GM18520 (cell line): ENCODE measurements around the gene CAMK1D.

Experiments used
- ATAC-seq: cut with Tn5 transposase; IDR thresholded peaks from one replicate; pipeline ENCODE4 v1.9.1; 2021; ENCODE audit not compliant: unreplicated experiment

Gene CAMK1D

DNA sequence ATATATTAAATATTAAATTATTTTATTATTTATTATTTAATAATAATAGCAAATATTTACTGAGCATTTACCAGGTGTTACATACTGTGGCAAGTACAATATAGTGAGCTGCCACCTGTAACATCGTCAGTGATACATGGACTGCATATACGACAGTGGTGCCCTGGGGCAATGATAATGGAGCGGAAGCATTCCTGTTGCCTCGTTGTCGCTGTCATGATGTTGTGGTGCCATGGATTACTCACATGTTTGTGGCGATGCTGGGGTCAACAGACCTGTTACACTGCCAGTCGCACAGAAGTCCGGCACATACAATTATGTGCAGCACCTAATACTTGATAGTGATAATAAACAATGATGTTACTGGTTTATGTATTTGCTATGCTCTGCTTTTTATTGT, 20.6 kb downstream of the CAMK1D start:
- no peak for ATAC-seq

DNA sequence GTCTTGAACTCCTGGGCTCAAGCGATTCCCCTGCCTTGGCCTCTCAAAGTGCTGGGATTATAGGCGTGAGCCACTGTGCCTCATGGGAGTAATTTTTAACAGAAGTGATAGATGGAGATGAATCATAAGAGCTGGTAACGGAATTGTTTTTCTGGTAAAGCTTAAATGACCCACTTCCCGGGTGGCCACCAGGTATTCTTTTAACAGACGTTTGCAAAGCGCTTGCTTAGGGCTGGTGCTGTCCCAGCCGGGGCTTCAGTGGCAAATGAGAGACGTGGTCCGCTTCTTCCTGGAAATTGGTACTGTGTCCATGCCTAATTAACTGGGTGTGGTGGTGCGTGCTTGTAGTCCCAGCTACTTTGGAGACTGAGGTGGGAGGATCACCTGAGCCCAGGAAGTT, 23.5 kb downstream of the CAMK1D start:
- ATAC-seq: no peak

DNA sequence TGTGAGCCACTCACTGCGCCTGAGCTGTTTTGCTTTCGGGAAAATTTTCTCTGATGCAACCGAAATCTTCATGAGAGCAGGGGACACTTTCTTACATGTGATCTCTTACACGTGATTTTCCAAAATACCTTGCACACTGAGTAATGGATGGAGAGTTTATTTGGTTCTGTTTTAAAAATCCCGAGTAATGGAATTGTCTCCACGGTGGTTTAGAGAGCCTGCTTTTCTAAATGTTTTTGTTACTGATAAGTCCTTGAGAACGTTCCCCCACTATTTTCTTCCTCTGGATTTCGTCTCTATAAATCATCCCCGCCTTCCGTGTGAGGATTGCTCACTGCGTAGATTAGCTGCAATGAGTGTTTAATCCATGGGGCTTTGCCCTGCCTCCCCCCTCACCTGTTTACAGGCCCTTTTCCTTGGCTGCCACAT, 25.7 kb downstream of the CAMK1D start:
- no peak for ATAC-seq

DNA sequence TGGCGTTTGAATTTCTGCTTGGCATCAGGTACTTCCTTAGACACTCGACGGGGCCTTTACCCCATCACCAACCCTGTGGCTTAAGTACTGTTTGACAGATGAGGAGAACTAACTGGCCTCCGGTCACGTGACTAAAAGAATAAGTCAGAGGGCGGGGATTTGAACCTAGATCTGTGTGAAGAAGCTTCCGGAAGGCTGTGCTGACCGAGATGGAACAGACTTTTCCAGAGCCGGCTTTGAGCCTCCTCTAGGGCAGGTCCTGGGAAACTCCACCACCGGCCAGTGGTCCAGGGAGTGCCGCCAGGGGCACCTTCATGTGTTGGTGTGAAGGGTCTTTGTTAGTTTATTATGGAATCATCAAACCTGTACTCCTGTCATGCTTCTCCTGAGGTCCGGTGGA, 26.9 kb downstream of the CAMK1D start:
- no peak for ATAC-seq

DNA sequence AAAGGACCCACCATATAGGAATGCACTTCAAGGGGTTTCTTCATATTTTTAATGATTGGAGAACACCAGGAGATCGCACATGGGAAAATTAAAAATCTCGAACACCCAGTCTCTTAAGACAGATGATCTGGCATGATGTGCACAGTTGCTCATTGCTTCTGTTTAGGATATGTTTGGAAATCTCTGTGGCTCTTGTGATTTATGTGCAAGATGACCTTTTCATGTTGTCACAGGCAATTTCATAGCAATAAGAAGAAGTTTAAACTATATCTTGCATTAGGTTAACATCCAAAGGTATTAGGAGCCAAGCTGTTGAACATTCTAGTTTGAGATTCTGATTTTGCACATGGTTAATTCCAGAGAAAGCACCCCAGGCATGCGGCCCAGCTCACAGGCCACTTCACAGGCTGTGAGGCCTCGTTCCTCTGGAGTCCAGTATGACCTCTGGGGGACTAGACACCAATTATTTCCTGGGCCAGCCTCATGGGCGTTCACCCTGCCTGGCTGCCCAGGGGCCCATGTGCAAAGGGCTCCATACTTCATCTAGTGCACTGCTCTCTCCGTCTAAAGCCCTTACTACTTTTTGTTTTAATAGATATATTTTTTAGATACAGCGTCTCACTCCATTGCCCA, 28.4 kb downstream of the CAMK1D start:
- no peak for ATAC-seq

DNA sequence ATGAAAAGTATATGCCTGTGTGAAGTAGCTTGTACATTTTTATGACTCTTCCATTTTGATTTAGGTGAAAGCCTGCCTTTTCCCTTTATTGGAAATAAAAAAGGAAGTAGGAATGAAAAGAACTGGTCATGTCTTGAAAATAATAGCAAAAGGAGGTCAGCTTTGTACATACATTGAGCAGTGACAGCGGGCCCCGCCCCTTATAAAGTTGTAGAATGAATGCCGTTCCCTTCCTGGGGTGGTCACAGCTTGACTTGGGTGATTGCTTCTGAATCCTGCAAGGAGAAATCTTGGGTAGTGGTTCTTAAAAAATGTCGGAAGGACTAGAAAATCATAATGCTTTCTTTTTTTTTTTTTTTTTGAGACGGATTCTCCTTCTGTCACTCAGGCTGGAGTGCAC, 31.7 kb downstream of the CAMK1D start:
- ATAC-seq: no peak

DNA sequence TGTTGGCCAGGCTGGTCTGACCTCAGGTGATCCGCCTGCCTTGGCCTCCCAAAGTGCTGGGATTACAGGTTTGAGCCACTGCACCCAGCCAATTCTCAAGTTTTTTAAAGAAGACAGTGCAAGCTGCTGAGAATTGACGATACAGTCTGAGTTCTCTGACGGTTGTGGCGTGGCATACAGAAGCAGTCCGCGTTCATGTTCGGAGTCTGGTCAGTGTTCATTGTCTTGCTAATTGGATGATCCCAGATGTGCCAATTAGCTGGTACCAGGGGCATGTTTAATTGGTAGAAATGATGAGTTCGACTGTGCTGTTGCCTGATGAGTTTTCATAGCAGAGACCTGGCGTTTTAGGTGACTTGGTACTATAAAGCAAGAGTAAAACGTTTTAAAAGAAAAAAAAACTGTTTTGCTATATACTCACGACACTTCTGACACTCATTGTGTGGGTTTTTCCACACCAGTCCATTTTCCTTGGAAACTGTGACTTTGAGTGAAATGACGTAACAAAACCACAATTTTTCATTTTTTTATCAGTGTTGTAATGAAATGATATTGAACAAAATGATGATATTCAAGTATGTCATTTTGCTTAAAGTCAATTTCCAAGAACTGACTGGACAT, 32.3 kb downstream of the CAMK1D start:
- no peak for ATAC-seq

DNA sequence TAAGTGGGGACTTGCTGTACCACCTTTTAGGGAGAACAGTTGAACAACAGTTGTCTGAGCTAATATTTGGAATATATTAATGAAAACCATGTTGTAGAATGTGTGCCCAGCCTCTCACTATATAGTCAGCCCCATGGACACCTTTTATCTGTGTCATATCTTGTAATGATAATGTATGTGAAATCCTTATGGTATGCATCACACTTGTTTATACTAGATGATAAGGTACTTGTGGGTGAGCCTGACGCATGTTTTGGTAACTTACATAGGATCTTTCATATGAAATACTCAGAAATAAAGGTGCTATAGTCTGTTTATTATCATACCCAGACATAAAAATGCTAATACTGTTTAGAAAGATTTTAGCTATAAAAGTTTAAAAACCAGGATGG, 32.8 kb downstream of the CAMK1D start:
- ATAC-seq: no peak

DNA sequence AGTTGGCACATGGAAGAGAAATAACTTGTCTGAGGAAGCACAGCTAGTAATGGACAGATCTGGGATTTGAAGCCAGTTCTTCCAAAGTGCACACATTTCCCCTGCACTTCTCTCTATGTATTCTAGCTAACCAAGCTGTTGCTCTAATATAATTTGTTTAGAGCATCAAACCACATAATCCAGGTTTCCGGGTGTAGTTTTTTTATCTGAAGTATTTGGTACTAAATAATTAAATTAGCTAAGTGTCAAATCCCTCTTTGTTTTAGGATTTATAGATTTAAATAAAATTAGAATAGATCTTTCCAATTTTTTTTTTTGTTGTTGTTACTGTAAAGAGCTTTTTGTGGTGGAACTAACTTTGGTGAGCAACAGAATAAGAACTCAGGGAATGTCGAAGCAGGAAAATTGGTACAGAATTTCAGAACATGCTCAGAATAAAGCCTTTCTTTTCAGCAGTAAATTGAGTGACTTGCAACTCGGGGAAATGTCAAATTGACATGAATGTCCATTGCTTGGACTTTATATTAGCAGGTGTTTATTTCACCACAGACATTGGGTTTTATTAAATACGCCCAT, 33.7 kb downstream of the CAMK1D start:
- ATAC-seq: no peak

DNA sequence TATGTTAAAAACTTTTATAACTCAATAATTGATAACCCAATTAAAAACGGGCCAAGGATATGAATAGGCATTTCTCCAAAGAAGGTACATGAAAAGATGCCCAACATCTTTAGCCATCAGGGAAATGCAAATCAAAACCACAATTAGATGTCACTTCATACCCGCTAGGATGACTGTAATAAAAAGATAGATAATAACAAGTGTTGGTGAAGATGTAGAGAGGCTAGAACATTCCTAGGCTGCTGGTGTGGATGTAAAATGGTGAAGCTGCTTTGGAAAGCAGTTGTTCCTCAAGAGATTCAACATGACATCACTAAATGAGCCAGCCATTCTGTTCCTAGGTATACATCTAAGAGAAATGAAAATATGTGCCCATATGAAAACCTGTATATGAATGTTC, 35.6 kb downstream of the CAMK1D start:
- no peak for ATAC-seq

DNA sequence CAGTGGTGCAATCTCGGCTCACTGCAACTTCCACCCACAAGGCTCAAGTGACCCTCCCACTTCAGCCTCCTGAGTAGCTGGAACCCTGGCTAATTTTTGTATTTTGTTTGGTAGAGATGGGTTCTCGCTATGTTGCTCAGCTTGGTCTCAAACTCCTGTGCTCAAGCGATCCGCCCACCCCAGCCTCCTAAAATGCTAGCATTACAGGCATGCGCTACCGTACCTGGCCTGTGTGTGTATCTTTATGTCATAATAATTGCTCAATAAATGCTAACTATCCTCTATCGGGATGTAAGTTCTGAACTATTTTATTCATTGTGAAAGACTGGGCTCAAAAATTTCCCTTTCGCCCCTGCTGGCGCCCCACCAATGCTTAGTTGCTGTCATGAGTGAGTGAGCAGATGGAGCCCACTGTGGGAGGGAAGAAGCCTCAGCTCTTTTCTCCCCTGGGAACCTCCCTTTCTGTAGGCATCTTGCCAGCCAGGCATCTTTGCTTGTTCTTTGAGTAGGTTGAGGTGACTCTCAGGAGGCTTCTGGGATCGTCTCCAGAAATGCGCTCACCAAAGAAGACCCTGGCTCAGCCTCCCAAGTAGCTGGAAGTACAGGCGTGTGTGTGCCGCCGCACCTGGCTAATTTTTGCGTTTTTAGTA, 38.3 kb downstream of the CAMK1D start:
- ATAC-seq: no peak

DNA sequence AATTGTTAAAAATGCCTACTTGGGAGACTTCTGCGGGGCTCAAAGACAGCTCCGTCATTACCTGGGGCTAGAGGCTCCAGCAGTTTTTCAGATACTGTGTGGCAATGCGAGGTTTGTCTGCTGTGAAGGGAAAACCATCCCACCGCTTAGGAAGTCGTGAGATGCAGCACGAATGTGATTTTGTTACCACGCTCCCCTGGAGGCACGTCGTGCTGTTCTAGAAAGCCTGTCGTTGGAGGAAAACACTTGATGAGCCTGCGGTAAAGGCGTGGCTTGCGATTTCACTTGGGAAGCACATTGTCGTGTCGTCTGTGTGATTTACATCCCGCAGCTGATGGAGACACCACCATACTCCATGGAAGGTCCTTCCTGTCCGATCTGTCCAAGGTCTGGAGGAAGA, 39.3 kb downstream of the CAMK1D start:
- no peak for ATAC-seq

DNA sequence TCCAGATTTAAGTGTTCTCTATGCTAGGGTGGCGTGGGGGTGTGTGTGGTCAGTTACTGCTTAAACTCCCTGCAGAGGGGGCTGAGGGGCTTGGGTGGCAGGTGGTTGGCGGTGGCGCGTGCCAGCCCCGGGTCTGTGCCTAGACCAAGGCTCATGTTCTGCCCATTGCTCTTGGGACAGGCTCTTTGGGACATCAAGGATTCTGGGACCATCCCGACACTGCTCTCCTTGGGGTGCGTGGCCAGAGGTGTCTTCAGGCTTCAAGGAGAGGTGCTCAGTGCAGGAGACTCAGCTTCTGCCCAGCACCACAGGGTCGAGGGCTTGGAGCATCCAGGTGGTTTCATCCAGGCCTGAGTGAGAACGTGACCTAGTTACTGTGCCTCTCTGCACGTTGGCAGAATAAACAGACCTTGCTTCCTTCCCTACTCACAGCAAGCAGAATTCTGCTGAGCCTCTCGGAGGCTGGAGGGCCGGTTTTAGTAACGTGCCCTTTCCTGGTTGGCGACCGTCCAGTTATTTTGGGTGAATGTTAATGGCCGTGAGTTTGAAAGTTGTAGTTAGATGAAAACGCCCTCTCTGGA, 39.9 kb downstream of the CAMK1D start:
- ATAC-seq: no peak

DNA sequence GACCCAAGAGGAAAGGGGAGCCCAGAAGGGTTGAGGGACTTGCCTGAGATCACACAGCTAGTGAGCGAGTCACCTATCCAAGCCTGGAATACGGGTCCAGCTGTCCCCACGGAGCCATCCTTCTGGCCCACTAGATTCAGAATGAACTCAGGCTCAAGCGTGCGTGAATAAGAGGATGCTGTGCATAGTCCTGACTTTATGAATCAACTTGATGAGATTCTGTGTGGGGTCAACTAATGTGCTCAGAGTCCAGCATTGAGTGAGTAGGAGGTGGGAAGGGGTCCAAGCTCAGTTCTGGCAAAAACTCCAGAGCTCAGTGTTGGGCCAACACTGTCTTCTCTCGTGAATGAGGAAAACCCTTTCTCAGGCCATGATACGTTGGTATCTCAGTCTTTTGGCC, 41.4 kb downstream of the CAMK1D start:
- no peak for ATAC-seq

DNA sequence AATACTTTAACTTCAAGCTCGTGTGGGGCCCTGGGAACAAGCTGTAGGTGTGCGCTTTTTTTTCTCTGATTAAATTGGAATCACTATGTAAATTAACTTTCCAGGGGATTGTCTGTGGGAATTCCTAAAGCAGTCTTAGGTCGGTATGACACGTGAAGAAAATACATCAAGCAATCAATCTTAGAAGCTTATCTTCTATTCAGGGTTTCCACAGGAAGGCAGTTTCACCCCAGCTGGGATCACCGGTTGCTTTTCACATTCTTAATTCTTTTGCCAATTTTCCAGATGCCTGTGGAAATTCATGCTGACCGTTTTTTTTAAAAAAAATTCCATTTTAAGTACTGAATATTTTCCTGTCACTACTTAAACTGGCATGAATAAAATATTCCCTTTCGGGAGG, 41.9 kb downstream of the CAMK1D start:
- ATAC-seq: no peak

DNA sequence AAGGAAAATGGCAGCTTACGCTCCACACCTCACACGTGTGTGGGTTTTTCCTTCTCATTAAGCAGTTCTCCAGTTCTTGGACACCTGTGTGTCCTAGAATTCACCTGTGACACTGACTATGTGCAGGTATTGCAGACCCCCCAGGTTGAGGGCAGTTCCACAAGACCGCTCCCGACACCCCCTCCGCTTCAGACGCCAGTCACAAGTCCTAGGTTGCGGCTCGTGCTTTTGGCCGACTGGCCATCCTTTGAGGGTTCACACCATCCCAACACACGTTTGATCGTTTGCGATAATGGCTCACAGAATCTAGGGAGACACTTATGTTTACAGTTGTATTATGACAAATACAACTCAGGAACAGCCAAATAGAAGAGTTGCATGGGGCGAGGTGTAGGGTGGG, 44.5 kb downstream of the CAMK1D start:
- ATAC-seq: no peak

DNA sequence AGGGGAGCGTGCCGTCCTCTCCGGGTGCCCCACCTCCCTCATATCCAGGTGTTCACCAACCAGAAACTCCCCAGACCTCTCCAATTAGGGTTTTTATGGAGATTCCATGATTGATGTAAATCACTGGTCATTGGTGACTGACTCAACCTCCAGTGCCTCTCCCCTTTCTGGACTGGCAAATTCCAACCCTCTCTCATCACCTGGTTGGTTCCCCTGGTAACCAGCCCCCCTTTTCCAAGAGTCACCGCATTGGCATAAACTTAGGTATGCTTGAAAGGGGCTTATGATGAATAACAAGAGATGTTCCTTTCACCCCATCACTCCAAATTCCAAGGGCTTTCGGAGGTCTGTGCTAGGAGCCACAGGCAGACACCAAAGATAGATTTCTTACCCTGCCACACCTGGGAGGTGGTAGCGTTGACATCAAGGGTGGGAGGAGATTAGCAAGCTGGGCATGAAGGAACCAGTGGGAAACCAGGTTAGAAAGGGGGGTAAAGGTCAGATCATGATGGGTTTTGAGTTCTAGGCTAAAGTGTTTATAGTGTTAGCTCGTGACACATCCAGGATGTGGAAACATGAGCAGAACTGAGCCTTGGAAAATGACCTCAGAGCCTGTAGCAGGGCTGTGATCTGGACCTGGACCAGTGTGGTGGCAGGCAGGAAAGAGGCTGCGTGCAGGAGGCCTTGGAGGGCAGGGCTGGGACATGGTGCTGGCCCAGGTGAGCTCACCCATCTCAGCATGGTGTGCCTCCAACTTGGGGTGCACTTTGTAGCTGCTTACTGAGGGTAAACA, 45.1 kb downstream of the CAMK1D start:
- ATAC-seq: no peak

DNA sequence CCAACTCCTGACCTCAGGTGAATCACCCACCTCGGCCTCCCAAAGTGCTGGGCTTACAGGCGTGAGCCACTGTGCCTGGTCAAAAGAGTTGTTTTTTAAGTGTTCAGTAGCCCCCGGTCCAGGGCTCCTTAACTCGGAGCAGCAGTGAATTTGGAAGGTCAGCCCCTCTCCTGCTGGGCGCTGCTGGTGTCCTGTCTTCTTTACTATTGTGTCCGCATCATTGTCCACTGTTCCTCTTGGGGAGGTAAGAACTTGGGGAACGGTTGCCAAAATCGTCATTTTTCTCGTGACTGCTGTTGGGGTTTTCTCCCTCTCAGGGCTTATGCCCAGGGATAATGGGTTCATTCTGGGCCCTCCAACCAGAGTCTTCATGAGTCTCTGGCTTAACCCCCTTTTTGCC, 46.7 kb downstream of the CAMK1D start:
- no peak for ATAC-seq

DNA sequence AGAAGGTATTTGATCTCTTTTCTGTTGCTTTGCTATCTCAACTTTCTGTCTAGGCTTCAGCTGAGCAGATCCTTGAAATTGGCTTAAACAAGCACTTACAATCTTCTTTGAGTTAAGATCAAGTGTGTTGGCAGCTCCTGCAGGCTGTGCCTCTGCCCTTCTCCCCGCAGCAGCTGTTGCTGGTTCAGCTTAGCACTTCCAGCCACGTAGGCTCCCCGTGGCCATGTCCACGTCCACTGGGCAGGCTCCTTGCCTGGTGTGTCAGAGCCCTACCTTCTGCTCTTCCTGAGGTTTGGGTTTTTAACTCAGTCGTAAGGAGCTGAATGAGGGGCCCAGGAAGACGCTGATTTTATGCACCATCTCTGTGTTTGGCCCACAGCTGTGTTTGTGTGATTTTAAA, 47.2 kb downstream of the CAMK1D start:
- ATAC-seq: no peak

DNA sequence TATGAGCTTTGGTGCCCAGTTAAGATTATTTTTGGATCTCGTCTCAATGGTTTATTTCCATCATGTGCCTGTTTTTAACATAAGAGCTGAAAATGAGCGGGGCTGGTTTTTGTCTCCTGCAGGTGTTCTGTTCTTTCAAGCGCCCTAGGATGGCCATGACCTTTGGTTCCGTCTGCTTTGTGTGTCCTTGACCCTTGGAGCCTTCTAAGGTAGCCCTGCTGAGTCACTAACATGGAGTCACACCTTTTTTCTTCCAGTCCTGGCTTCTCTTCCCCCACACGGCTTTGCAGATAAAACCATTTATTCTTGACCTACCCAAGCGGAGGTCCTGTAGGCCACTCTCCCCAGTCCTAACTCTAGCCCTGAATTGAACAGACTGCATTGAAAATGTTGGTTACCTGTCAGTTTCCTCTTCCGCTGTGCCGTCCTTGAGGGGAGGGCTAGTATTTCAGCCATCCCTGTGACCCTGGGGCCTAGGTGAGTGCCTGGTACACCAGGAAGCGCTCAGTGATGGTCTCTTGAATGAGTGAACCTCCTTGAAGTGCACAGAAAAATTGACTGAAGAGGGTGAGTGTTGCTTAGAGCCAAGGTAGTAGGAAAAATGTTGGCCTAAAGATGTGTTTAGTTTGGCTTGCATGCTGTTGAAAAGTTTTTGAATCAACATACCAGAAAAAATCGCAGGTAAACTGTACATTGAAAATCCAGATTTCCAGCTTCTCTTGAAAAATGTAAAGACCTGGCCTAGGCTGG, 48.0 kb downstream of the CAMK1D start:
- no peak for ATAC-seq
